Left ventricle myocardium inferior (tissue), 1 donor: Measurements from ENCODE around the gene CYP2A7. TPM values are rescaled to one million over a fixed set of nuclear protein-coding genes. Genes with fewer than 3 reads are reported as not detected.
A peak's percentile ranks its signal among the peaks of the same experiment; 100 is the strongest.
"Not testable (repeated sequence)": the region's sequence is repeated elsewhere in the genome, so short reads cannot be mapped to it uniquely, and the experiment has no call there.

Experiments
- DNase-seq: peaks from one replicate; pipeline ENCODE4 v3.0.0-alpha.2; 2020
- H3K27ac ChIP-seq: fragments of 200-600 bp; replicated peaks from 2 replicates; pipeline ENCODE4 v1.8.0; 2021
- H3K27me3 ChIP-seq: fragments of 200-600 bp; 2 replicates; pipeline ENCODE4 v1.8.0; 2021; ENCODE audit warnings: low read depth
- H3K36me3 ChIP-seq: fragments of 200-600 bp; 2 replicates; pipeline ENCODE4 v1.8.0; 2021
- H3K4me1 ChIP-seq: fragments of 200-600 bp; 2 replicates; pipeline ENCODE4 v1.8.0; 2021
- H3K4me3 ChIP-seq: fragments of 200-600 bp; 2 replicates; pipeline ENCODE4 v1.8.0; 2021; ENCODE audit warnings: mild to moderate bottlenecking, moderate library complexity
- H3K9me3 ChIP-seq: fragments of 200-600 bp; replicated peaks from 2 replicates; pipeline ENCODE4 v1.8.0; 2021
- CTCF ChIP-seq: fragments of 200-600 bp; IDR thresholded peaks from 2 replicates; pipeline ENCODE4 v1.8.0; 2021; ENCODE audit warnings: antibody characterized with exemption, mild to moderate bottlenecking, borderline replicate concordance
- intact Hi-C: fragments of 100-400 bp; cut with micrococcal nuclease; formaldehyde crosslinking; loops from one replicate; pipeline ENCODE4 v1.11.0; 2022
- total RNA-seq: library from RNA; stranded (reverse); fragmentation: NEBNext Ultra II Directional; extraction: Animal tissue kit (Norgen Biotek cat#: 25700); gene quantifications from one replicate; pipeline ENCODE4 v1.2.1, GENCODE V29; 2021
- donor health status: DM: no; HTN: yes; CAD: no; lungs with severe emphysema.

The CYP2A7 gene
- total RNA-seq, 1 donor from 2014 or later, result not detected

- DNase-seq, result no peak
- intact Hi-C loops, result no loop called here
- H3K4me3 ChIP-seq, result no peak overlapping the region
- no peak for TF ChIP-seq CTCF
- no peak overlapping the region for H3K27ac ChIP-seq
- H3K4me1 ChIP-seq, result no peaks in the 10 kb centered on the region
- H3K36me3 ChIP-seq, result no peaks in the 10 kb centered on the region
- no peaks in the 10 kb centered on the region for H3K27me3 ChIP-seq
- no peaks in the 10 kb centered on the region for H3K9me3 ChIP-seq
Observed at GRCh38 chr19:40889366-40889765, 7.3 kb upstream of the CYP2A7 start.

- no peak overlapping the region for H3K4me3 ChIP-seq
- no peaks in the 10 kb centered on the region for H3K4me1 ChIP-seq
- no peak overlapping the region for H3K27ac ChIP-seq
- no peak for TF ChIP-seq CTCF
- no peak for DNase-seq
- no peaks in the 10 kb centered on the region for H3K36me3 ChIP-seq
- H3K27me3 ChIP-seq, result no peaks in the 10 kb centered on the region
- intact Hi-C loops, result no loop called here
- H3K9me3 ChIP-seq, result no peaks in the 10 kb centered on the region
Observed at GRCh38 chr19:40888191-40888590, 6.2 kb upstream of the CYP2A7 start.

GRCh38 chr19:40884187-40884931 is 2.3 kb upstream of the CYP2A7 start:
- H3K27ac ChIP-seq, H3K4me3 ChIP-seq, H3K4me1 ChIP-seq, H3K36me3 ChIP-seq, H3K9me3 ChIP-seq, H3K27me3 ChIP-seq, DNase-seq, intact Hi-C loops: not testable (repeated sequence)

GRCh38 chr19:40879349-40879748 is 2.7 kb downstream of the CYP2A7 start:
- intact Hi-C loops, H3K36me3 ChIP-seq, H3K9me3 ChIP-seq, H3K4me3 ChIP-seq, H3K4me1 ChIP-seq, H3K27ac ChIP-seq, DNase-seq: not testable (repeated sequence)
- H3K27me3 ChIP-seq, result peaks cover 31% of the 10 kb centered on the region

- H3K9me3 ChIP-seq, H3K27ac ChIP-seq, H3K4me1 ChIP-seq, H3K36me3 ChIP-seq, intact Hi-C loops, H3K4me3 ChIP-seq: not testable (repeated sequence)
- peak; percentile 48 for DNase-seq
- H3K27me3 ChIP-seq, result peaks cover 31% of the 10 kb centered on the region
Observed at GRCh38 chr19:40875526-40875951, 6.5 kb downstream of the CYP2A7 start.

GRCh38 chr19:40874874-40875273 is 7.2 kb downstream of the CYP2A7 start:
- H3K9me3 ChIP-seq, H3K4me1 ChIP-seq, DNase-seq, H3K36me3 ChIP-seq, H3K4me3 ChIP-seq, H3K27ac ChIP-seq, intact Hi-C loops: not testable (repeated sequence)
- H3K27me3 ChIP-seq, result peaks cover 31% of the 10 kb centered on the region

- H3K27ac ChIP-seq, H3K4me3 ChIP-seq, H3K4me1 ChIP-seq, H3K9me3 ChIP-seq, DNase-seq, H3K36me3 ChIP-seq, intact Hi-C loops: not testable (repeated sequence)
- peaks cover 30% of the 10 kb centered on the region for H3K27me3 ChIP-seq
Observed at GRCh38 chr19:40873873-40874272, 8.2 kb downstream of the CYP2A7 start.

GRCh38 chr19:40872209-40872608 is 9.8 kb downstream of the CYP2A7 start:
- no peak for DNase-seq
- intact Hi-C loops, result no loop called here
- no peak overlapping the region for H3K27ac ChIP-seq
- H3K9me3 ChIP-seq, result no peaks in the 10 kb centered on the region
- H3K4me3 ChIP-seq, result no peak overlapping the region
- no peaks in the 10 kb centered on the region for H3K4me1 ChIP-seq
- H3K36me3 ChIP-seq, result no peaks in the 10 kb centered on the region
- no peak for TF ChIP-seq CTCF
- H3K27me3 ChIP-seq, result peaks cover 15% of the 10 kb centered on the region
